H9 (cell line): ENCODE results near the gene OTUD6A. TPM values are rescaled to one million over a fixed set of nuclear protein-coding genes. Genes with fewer than 3 reads are reported as not detected.

Experiments used
- DNase-seq: peaks from one replicate; pipeline ENCODE4 v3.0.0-alpha.2; 2017
- H2AFZ ChIP-seq: one replicate; pipeline ENCODE4 v1.6.1; 2013; ENCODE audit warnings: mild to moderate bottlenecking, low read length, control low read depth, moderate library complexity
- H2AK5ac ChIP-seq: 2 replicates; pipeline ENCODE4 v1.6.1; 2013; ENCODE audit warnings: low read length, control low read depth, mixed read lengths; ENCODE audit not compliant: insufficient read length
- H2BK120ac ChIP-seq: one replicate; pipeline ENCODE4 v1.6.1; 2013; ENCODE audit warnings: low read depth, mild to moderate bottlenecking, low read length, control low read depth, inconsistent platforms; ENCODE audit not compliant: poor library complexity, severe bottlenecking
- H2BK12ac ChIP-seq: 2 replicates; pipeline ENCODE4 v1.6.1; 2013; ENCODE audit warnings: low read length, control low read depth, mixed read lengths, low read depth; ENCODE audit not compliant: insufficient read length
- H2BK15ac ChIP-seq: 2 replicates; pipeline ENCODE4 v1.6.1; 2013; ENCODE audit warnings: low read depth, low read length, control low read depth
- H2BK20ac ChIP-seq: one replicate; pipeline ENCODE4 v1.6.1; 2013; ENCODE audit warnings: low read depth, mild to moderate bottlenecking, low read length, control low read depth, inconsistent platforms; ENCODE audit not compliant: poor library complexity, severe bottlenecking
- H2BK5ac ChIP-seq: 2 replicates; pipeline ENCODE4 v1.6.1; 2013; ENCODE audit warnings: low read length, control low read depth, mixed read lengths; ENCODE audit not compliant: insufficient read length
- H3K14ac ChIP-seq: 2 replicates; pipeline ENCODE4 v1.6.1; 2013; ENCODE audit warnings: low read length, control low read depth; ENCODE audit not compliant: insufficient read depth
- H3K18ac ChIP-seq: 2 replicates; pipeline ENCODE4 v1.6.1; 2013; ENCODE audit warnings: low read depth, mild to moderate bottlenecking, mixed read lengths, low read length, control low read depth; ENCODE audit not compliant: insufficient read length
- H3K23ac ChIP-seq: 2 replicates; pipeline ENCODE4 v1.6.1; 2013; ENCODE audit warnings: low read length, control low read depth, mixed read lengths, low read depth; ENCODE audit not compliant: insufficient read length
- H3K23me2 ChIP-seq: 2 replicates; pipeline ENCODE4 v1.6.1; 2013; ENCODE audit warnings: low read depth, mild to moderate bottlenecking, mixed read lengths, low read length, control low read depth; ENCODE audit not compliant: insufficient read length, poor library complexity, severe bottlenecking
- H3K27ac ChIP-seq: 2 replicates; pipeline ENCODE4 v1.5.1; 2013; ENCODE audit warnings: low read length, control low read depth, mixed read lengths, low read depth; ENCODE audit not compliant: insufficient read length
- H3K27me3 ChIP-seq: 2 replicates; pipeline ENCODE4 v1.6.1; 2013; ENCODE audit warnings: low read length, control low read depth, inconsistent platforms; ENCODE audit not compliant: insufficient read depth
- H3K4ac ChIP-seq: 2 replicates; pipeline ENCODE4 v1.6.1; 2013; ENCODE audit warnings: low read depth, mild to moderate bottlenecking, control low read depth, inconsistent platforms, low read length, moderate library complexity
- H3K4me1 ChIP-seq: 2 replicates; pipeline ENCODE4 v1.6.1; 2013; ENCODE audit warnings: low read length, control low read depth, inconsistent platforms; ENCODE audit not compliant: insufficient read depth
- H3K4me2 ChIP-seq: 2 replicates; pipeline ENCODE4 v1.6.1; 2013; ENCODE audit warnings: low read length, control low read depth, mixed read lengths; ENCODE audit not compliant: insufficient read length, insufficient read depth
- H3K56ac ChIP-seq: 2 replicates; pipeline ENCODE4 v1.6.1; 2013; ENCODE audit warnings: low read depth, mild to moderate bottlenecking, mixed read lengths, low read length, control low read depth; ENCODE audit not compliant: insufficient read length
- H3K79me1 ChIP-seq: 2 replicates; pipeline ENCODE4 v1.6.1; 2013; ENCODE audit warnings: low read depth, mild to moderate bottlenecking, moderate library complexity, low read length, control low read depth, inconsistent platforms; ENCODE audit not compliant: insufficient read depth, poor library complexity, severe bottlenecking
- H3K79me2 ChIP-seq: 2 replicates; pipeline ENCODE4 v1.6.1; 2013; ENCODE audit warnings: low read length, control low read depth, inconsistent platforms; ENCODE audit not compliant: insufficient read depth
- H3K9ac ChIP-seq: 2 replicates; pipeline ENCODE4 v1.6.1; 2013; ENCODE audit warnings: low read length, control low read depth, mixed read lengths; ENCODE audit not compliant: insufficient read length; ENCODE audit errors: extremely low read depth
- H3K9me3 ChIP-seq: one replicate; pipeline ENCODE4 v1.6.1; 2013; ENCODE audit warnings: low read depth, low read length, inconsistent platforms; ENCODE audit not compliant: control insufficient read depth
- H3T11ph ChIP-seq: one replicate; pipeline ENCODE4 v1.6.1; 2013; ENCODE audit warnings: mild to moderate bottlenecking, low read length, control low read depth, inconsistent platforms
- H4K20me1 ChIP-seq: one replicate; pipeline ENCODE4 v1.6.1; 2013; ENCODE audit not compliant: control insufficient read depth, insufficient read length, insufficient read depth
- H4K5ac ChIP-seq: 2 replicates; pipeline ENCODE4 v1.6.1; 2013; ENCODE audit warnings: low read depth, mild to moderate bottlenecking, mixed read lengths, low read length, control low read depth; ENCODE audit not compliant: insufficient read length
- H4K8ac ChIP-seq: replicated peaks from 2 replicates; pipeline ENCODE4 v1.6.1; 2013; ENCODE audit warnings: low read length, control low read depth, mixed read lengths, low read depth; ENCODE audit not compliant: insufficient read length
- H4K91ac ChIP-seq: 2 replicates; pipeline ENCODE4 v1.6.1; 2013; ENCODE audit warnings: low read depth, mild to moderate bottlenecking, moderate library complexity, mixed read lengths, low read length, control low read depth; ENCODE audit not compliant: insufficient read length
- H3K27ac Mint-ChIP-seq, 3 experiments: 2 replicates in 2 of 3; 3 replicates in 1 of 3; pipeline ENCODE4 v1.8.0; 2020 to 2021; ENCODE audit warnings: mixed read lengths in 3 of 3, mild to moderate bottlenecking in 1 of 3, moderate library complexity in 1 of 3
- H3K27me3 Mint-ChIP-seq: 2 replicates; pipeline ENCODE4 v1.8.0; 2021; ENCODE audit warnings: low read depth, mild to moderate bottlenecking, moderate library complexity, mixed read lengths
- H3K36me3 Mint-ChIP-seq, 3 experiments: 2 replicates in 2 of 3; 3 replicates in 1 of 3; pipeline ENCODE4 v1.8.0; 2020 to 2021; ENCODE audit warnings: low read depth in 3 of 3, mixed read lengths in 3 of 3; ENCODE audit not compliant: insufficient read depth in 1 of 3
- H3K4me1 Mint-ChIP-seq, 2 experiments: 2 replicates each; pipeline ENCODE4 v1.8.0; 2020; ENCODE audit warnings: mixed read lengths in 2 of 2
- H3K4me3 Mint-ChIP-seq, 2 experiments: 2 replicates in 1 of 2; 3 replicates in 1 of 2; pipeline ENCODE4 v1.8.0; 2020 to 2021; ENCODE audit warnings: mild to moderate bottlenecking in 2 of 2, mixed read lengths in 2 of 2, moderate library complexity in 1 of 2
- H3K9me3 Mint-ChIP-seq, 2 experiments: 2 replicates in 1 of 2; 3 replicates in 1 of 2; pipeline ENCODE4 v1.8.0; 2020; ENCODE audit warnings: mild to moderate bottlenecking in 2 of 2, mixed read lengths in 2 of 2, moderate library complexity in 1 of 2
- CTCF ChIP-seq: fragments of 200-600 bp; sonication (generic); conservative IDR thresholded peaks from 3 replicates; pipeline ENCODE4 v1.8.0; 2021; ENCODE audit warnings: antibody characterized with exemption, mild to moderate bottlenecking
- WGBS: extraction: QIAGEN DNeasy Blood & Tissue Kit; methylation state at CpG from one replicate; pipeline ENCODE4 v1.1.7; 2013; ENCODE audit warnings: missing lambda C conversion rate, low lambda C conversion rate, mixed read lengths; ENCODE audit not compliant: insufficient read length; ENCODE audit errors: extremely low coverage; 5-methylcytosine and 5-hydroxymethylcytosine counted together
- total RNA-seq: library from RNA; stranded (reverse); gene quantifications from 2 replicates; pipeline ENCODE4 v1.2.1, GENCODE V29; 2021

Gene OTUD6A
- total RNA-seq, 1 experiment from 2014 or later = not detected

GRCh38 chrX:70087857-70088630, 25.8 kb downstream of the OTUD6A start:
- Histone ChIP-seq H4K20me1 (no peaks in the 10 kb centered on the region), H2BK12ac (no peak overlapping the region), H3K14ac (no peak overlapping the region), H3K18ac (no peak overlapping the region), H3K56ac (no peak overlapping the region), H2BK20ac (no peak overlapping the region), H3K9me3 (peaks cover 61% of the 10 kb centered on the region), H4K8ac (no peak overlapping the region), H2AK5ac (no peak overlapping the region), H3K79me1 (no peaks in the 10 kb centered on the region), H3K4me2 (no peak overlapping the region), H3K9ac (no peak overlapping the region), H3T11ph (no peak overlapping the region), H2AFZ (no peak overlapping the region), H4K91ac (no peak overlapping the region), H3K4ac (no peak overlapping the region), H3K4me1 (no peaks in the 10 kb centered on the region), H3K27me3 (no peaks in the 10 kb centered on the region), H3K23me2 (no peaks in the 10 kb centered on the region), H2BK5ac (no peak overlapping the region), H4K5ac (no peak overlapping the region), H3K23ac (no peak overlapping the region), H3K27ac (no peak overlapping the region), H2BK15ac (no peak overlapping the region), H3K79me2 (no peaks in the 10 kb centered on the region), H2BK120ac (no peak overlapping the region)
- H3K9me3 Mint-ChIP-seq = peaks cover 68 to 70% of the 10 kb centered on the region in 2 experiments
- no peak for DNase-seq
- H3K4me1 Mint-ChIP-seq = peaks cover 7 to 16% of the 10 kb centered on the region in 2 experiments
- WGBS = no CpG with 5 or more reads among the region's 11 CpGs
- H3K27me3 Mint-ChIP-seq = peaks cover 10% of the 10 kb centered on the region
- no peak overlapping the region for H3K4me3 Mint-ChIP-seq
- no peaks in the 10 kb centered on the region; a peak in 3 of 7 replicates for H3K36me3 Mint-ChIP-seq
- TF ChIP-seq CTCF = no peak
- no peak overlapping the region for H3K27ac Mint-ChIP-seq
